Tibial nerve (tissue), 3 donors: ENCODE measurements around the gene NIPBL.

Experiments
- CTCF ChIP-seq, 5 experiments: fragments of 200-600 bp in 3 of 5; fragments of 450-650 bp in 2 of 5; sonication (generic) in 3 of 5; IDR thresholded peaks; one replicate each; pipeline ENCODE4 v1.5.1; 2016 to 2019; ENCODE audit warnings: antibody characterized with exemption in 5 of 5, mild to moderate bottlenecking in 3 of 5, moderate library complexity in 2 of 5
- POLR2A ChIP-seq, 2 donors: fragments of 450-650 bp; IDR thresholded peaks; one replicate each; pipeline ENCODE4 v1.6.1; 2017; ENCODE audit warnings: antibody characterized with exemption in 2 of 2, mild to moderate bottlenecking in 2 of 2, moderate library complexity in 2 of 2

- TF ChIP-seq POLR2A (IDR thresholded peaks at IDR 0.05) (no peak), CTCF (IDR thresholded peaks at IDR 0.05) (no peak)
Observed at GRCh38 chr5:36878392-36879082, 2.0 kb downstream of the NIPBL start.
